Neural progenitor cell (in vitro differentiated cells): ENCODE results near the gene GNAQ. TPM values are rescaled to one million over a fixed set of nuclear protein-coding genes. Genes with fewer than 3 reads are reported as not detected.
"Not testable (repeated sequence)": the region's sequence is repeated elsewhere in the genome, so short reads cannot be mapped to it uniquely, and the experiment has no call there.

Experiments used
- DNase-seq: peaks from one replicate; pipeline ENCODE4 v3.0.0-alpha.2; 2016; ENCODE audit warnings: low spot score
- H2AFZ ChIP-seq: fragments of 200-600 bp; sonication (generic); replicated peaks from 2 replicates; pipeline ENCODE4 v1.6.1; 2016; ENCODE audit warnings: antibody characterized with exemption
- H3F3A ChIP-seq: fragments of 200-600 bp; sonication (generic); 2 replicates; pipeline ENCODE4 v1.6.1; 2016; ENCODE audit warnings: antibody characterized with exemption, low read depth
- H3K27ac ChIP-seq: fragments of 200-600 bp; sonication (generic); 2 replicates; pipeline ENCODE4 v1.5.1; 2016; ENCODE audit warnings: mild to moderate bottlenecking
- H3K27me3 ChIP-seq: fragments of 200-600 bp; sonication (generic); 2 replicates; pipeline ENCODE4 v1.6.1; 2016; ENCODE audit warnings: mild to moderate bottlenecking, moderate library complexity
- H3K36me3 ChIP-seq: fragments of 200-600 bp; sonication (generic); 2 replicates; pipeline ENCODE4 v1.5.1; 2016
- H3K4me1 ChIP-seq: fragments of 200-600 bp; sonication (generic); 2 replicates; pipeline ENCODE4 v1.6.1; 2016; ENCODE audit warnings: mixed run types
- H3K4me2 ChIP-seq: fragments of 200-600 bp; sonication (generic); 2 replicates; pipeline ENCODE4 v1.6.1; 2016
- H3K4me3 ChIP-seq: fragments of 200-600 bp; sonication (generic); 2 replicates; pipeline ENCODE4 v1.5.1; 2016
- H3K79me2 ChIP-seq: fragments of 200-600 bp; sonication (generic); 2 replicates; pipeline ENCODE4 v1.6.1; 2016; ENCODE audit warnings: low read depth
- H3K9ac ChIP-seq: fragments of 200-600 bp; sonication (generic); 2 replicates; pipeline ENCODE4 v1.6.1; 2016
- H3K9me3 ChIP-seq: fragments of 200-600 bp; sonication (generic); 2 replicates; pipeline ENCODE4 v1.5.1; 2016; ENCODE audit warnings: low read depth
- H4K20me1 ChIP-seq: fragments of 200-600 bp; sonication (generic); 2 replicates; pipeline ENCODE4 v1.6.1; 2016; ENCODE audit warnings: low read depth
- H3K27ac Mint-ChIP-seq: 3 replicates; pipeline ENCODE4 v1.8.0; 2021; ENCODE audit warnings: mixed read lengths
- H3K27me3 Mint-ChIP-seq: 2 replicates; pipeline ENCODE4 v1.8.0; 2022; ENCODE audit warnings: low read depth, mild to moderate bottlenecking, inconsistent platforms, moderate library complexity, mixed read lengths; ENCODE audit not compliant: insufficient read depth
- H3K36me3 Mint-ChIP-seq: 3 replicates; pipeline ENCODE4 v1.8.0; 2021; ENCODE audit warnings: mixed read lengths
- H3K4me1 Mint-ChIP-seq: 3 replicates; pipeline ENCODE4 v1.8.0; 2021; ENCODE audit warnings: mixed read lengths
- H3K4me3 Mint-ChIP-seq: 3 replicates; pipeline ENCODE4 v1.8.0; 2021; ENCODE audit warnings: mild to moderate bottlenecking, moderate library complexity, mixed read lengths
- H3K9me3 Mint-ChIP-seq: 3 replicates; pipeline ENCODE4 v1.8.0; 2020; ENCODE audit warnings: mixed read lengths
- CTCF ChIP-seq: fragments of 200-600 bp; sonication (generic); IDR thresholded peaks from 2 replicates; pipeline ENCODE4 v1.5.1; 2017; ENCODE audit warnings: antibody characterized with exemption, mild to moderate bottlenecking
- EZH2 ChIP-seq: fragments of 200-600 bp; sonication (generic); IDR thresholded peaks from 2 replicates; pipeline ENCODE4 v1.6.1; 2017; ENCODE audit warnings: antibody characterized with exemption, mild to moderate bottlenecking, moderate library complexity
- EZH2phosphoT487 ChIP-seq: fragments of 200-600 bp; sonication (generic); IDR thresholded peaks from 2 replicates; pipeline ENCODE4 v1.6.1; 2017; ENCODE audit warnings: antibody characterized with exemption
- total RNA-seq: library from RNA; depleted of rRNA; stranded (reverse); fragments of >200 nt; gene quantifications from 2 replicates; pipeline ENCODE4 v1.2.3, GENCODE V29; 2015; ENCODE audit warnings: low replicate concordance

The GNAQ gene
- total RNA-seq, 1 donor from 2014 or later = 87.9 TPM

GRCh38 chr9:77697238-77697984, 334.2 kb downstream of the GNAQ start:
- Histone ChIP-seq H3K36me3 (peaks cover 3% of the 10 kb centered on the region), H3K4me3 (no peak overlapping the region), H3K27ac (no peak overlapping the region), H3F3A (no peaks in the 10 kb centered on the region), H3K9ac (no peak overlapping the region), H3K4me2 (no peak overlapping the region), H3K79me2 (no peaks in the 10 kb centered on the region), H4K20me1 (no peaks in the 10 kb centered on the region), H3K4me1 (no peaks in the 10 kb centered on the region), H3K27me3 (no peaks in the 10 kb centered on the region), H2AFZ (no peak overlapping the region), H3K9me3 (no peaks in the 10 kb centered on the region)
- TF ChIP-seq EZH2phosphoT487 = no peak
- no peak for TF ChIP-seq EZH2
- no peak for TF ChIP-seq CTCF
- H3K4me3 Mint-ChIP-seq = no peak overlapping the region
- H3K27ac Mint-ChIP-seq = no peak overlapping the region
- peaks cover 7% of the 10 kb centered on the region for H3K9me3 Mint-ChIP-seq
- peaks cover 2% of the 10 kb centered on the region for H3K27me3 Mint-ChIP-seq
- no peaks in the 10 kb centered on the region for H3K4me1 Mint-ChIP-seq
- no peaks in the 10 kb centered on the region for H3K36me3 Mint-ChIP-seq
- no peak for DNase-seq

- not testable (repeated sequence) for H3F3A ChIP-seq, H3K9me3 ChIP-seq, H3K79me2 ChIP-seq, H3K27ac Mint-ChIP-seq, H3K27me3 Mint-ChIP-seq, DNase-seq, H2AFZ ChIP-seq, H3K4me2 ChIP-seq, H3K27me3 ChIP-seq, H3K4me3 Mint-ChIP-seq, H3K9ac ChIP-seq, H3K4me3 ChIP-seq, H3K36me3 Mint-ChIP-seq, H4K20me1 ChIP-seq, H3K36me3 ChIP-seq, H3K4me1 ChIP-seq, H3K27ac ChIP-seq, H3K4me1 Mint-ChIP-seq, H3K9me3 Mint-ChIP-seq
Measured at GRCh38 chr9:77690723-77691122, 340.9 kb downstream of the GNAQ start.

- DNase-seq, H3K36me3 Mint-ChIP-seq, H3K4me2 ChIP-seq, H3K27me3 Mint-ChIP-seq, H3K4me3 ChIP-seq, H3F3A ChIP-seq, H3K27me3 ChIP-seq, H4K20me1 ChIP-seq, H3K27ac Mint-ChIP-seq, H3K9ac ChIP-seq, H3K79me2 ChIP-seq, H3K36me3 ChIP-seq, H3K27ac ChIP-seq, H3K4me1 Mint-ChIP-seq, H3K4me3 Mint-ChIP-seq, H3K9me3 ChIP-seq, H2AFZ ChIP-seq, H3K4me1 ChIP-seq, H3K9me3 Mint-ChIP-seq: not testable (repeated sequence)
Measured at GRCh38 chr9:77690119-77690518, 341.5 kb downstream of the GNAQ start.

GRCh38 chr9:77687737-77688136, 343.9 kb downstream of the GNAQ start:
- not testable (repeated sequence) for H3K27ac Mint-ChIP-seq

GRCh38 chr9:77680581-77680980, 351.0 kb downstream of the GNAQ start:
- Histone ChIP-seq H3K4me1 (no peaks in the 10 kb centered on the region), H4K20me1 (no peaks in the 10 kb centered on the region)
- peaks cover 2% of the 10 kb centered on the region for H3K9me3 Mint-ChIP-seq

More at GRCh38 chr9:77687737-77688136, 343.9 kb downstream of the GNAQ start:
- not testable (repeated sequence) for H3K9me3 ChIP-seq, H3K4me1 Mint-ChIP-seq, H3K79me2 ChIP-seq, H3K27me3 Mint-ChIP-seq, H3K4me1 ChIP-seq, H4K20me1 ChIP-seq, H3K27ac ChIP-seq, H3K9me3 Mint-ChIP-seq, H3K36me3 ChIP-seq, H3K9ac ChIP-seq, H3K4me2 ChIP-seq, H2AFZ ChIP-seq, DNase-seq, H3F3A ChIP-seq, H3K36me3 Mint-ChIP-seq, H3K4me3 ChIP-seq, H3K27me3 ChIP-seq, H3K4me3 Mint-ChIP-seq

More at GRCh38 chr9:77680581-77680980, 351.0 kb downstream of the GNAQ start:
- no peak for TF ChIP-seq EZH2
- no peak for TF ChIP-seq EZH2phosphoT487
- no peak for TF ChIP-seq CTCF
- H2AFZ ChIP-seq = no peak overlapping the region
- Mint-ChIP-seq H3K27ac (no peak overlapping the region), H3K4me1 (peaks cover 10% of the 10 kb centered on the region), H3K4me3 (no peak overlapping the region), H3K27me3 (no peaks in the 10 kb centered on the region), H3K36me3 (no peaks in the 10 kb centered on the region)
- no peak overlapping the region for H3K27ac ChIP-seq
- no peak for DNase-seq
- no peaks in the 10 kb centered on the region for H3K79me2 ChIP-seq
- no peak overlapping the region for H3K4me2 ChIP-seq
- H3K4me3 ChIP-seq = no peak overlapping the region
- no peaks in the 10 kb centered on the region for H3K9me3 ChIP-seq
- no peaks in the 10 kb centered on the region for H3K36me3 ChIP-seq
- H3K9ac ChIP-seq = no peak overlapping the region
- no peaks in the 10 kb centered on the region for H3F3A ChIP-seq
- H3K27me3 ChIP-seq = no peaks in the 10 kb centered on the region
